GM12878 (cell line): ENCODE data around the gene PHRF1.

Experiments
- POLR2AphosphoS5 ChIP-seq: IDR thresholded peaks from 2 replicates; pipeline ENCODE4 v1.6.1; 2011; ENCODE audit warnings: mild to moderate bottlenecking, low read length, inconsistent platforms
- YY1 ChIP-seq: IDR thresholded peaks from 2 replicates; pipeline ENCODE4 v1.6.1; 2011; ENCODE audit warnings: low read depth, mild to moderate bottlenecking, low read length
- TF ChIP-seq, protein P1 (sequence below): fragments of 450-650 bp; IDR thresholded peaks from 2 replicates; pipeline ENCODE4 v1.6.1; 2016; ENCODE audit warnings: mild to moderate bottlenecking

DNA sequence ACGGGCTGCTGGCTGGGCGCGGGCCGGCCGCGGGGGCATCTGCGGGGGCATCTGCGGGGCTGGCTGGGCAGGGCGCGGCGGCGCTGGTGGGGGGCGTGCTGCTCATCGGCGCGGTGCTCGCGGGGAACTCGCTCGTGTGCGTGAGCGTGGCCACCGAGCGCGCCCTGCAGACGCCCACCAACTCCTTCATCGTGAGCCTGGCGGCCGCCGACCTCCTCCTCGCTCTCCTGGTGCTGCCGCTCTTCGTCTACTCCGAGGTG is 61.0 kb downstream of the PHRF1 start:
- TF ChIP-seq, protein P1, sequence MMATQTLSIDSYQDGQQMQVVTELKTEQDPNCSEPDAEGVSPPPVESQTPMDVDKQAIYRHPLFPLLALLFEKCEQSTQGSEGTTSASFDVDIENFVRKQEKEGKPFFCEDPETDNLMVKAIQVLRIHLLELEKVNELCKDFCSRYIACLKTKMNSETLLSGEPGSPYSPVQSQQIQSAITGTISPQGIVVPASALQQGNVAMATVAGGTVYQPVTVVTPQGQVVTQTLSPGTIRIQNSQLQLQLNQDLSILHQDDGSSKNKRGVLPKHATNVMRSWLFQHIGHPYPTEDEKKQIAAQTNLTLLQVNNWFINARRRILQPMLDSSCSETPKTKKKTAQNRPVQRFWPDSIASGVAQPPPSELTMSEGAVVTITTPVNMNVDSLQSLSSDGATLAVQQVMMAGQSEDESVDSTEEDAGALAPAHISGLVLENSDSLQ: no peak
- no peak for TF ChIP-seq YY1
- no peak for TF ChIP-seq POLR2AphosphoS5
